Omental fat pad (tissue), 4 donors: ENCODE data around the gene CRYGA. TPM values are rescaled to one million over a fixed set of nuclear protein-coding genes. Genes with fewer than 3 reads are reported as not detected.

ENCODE experiments used
- ATAC-seq: fragments of 150-250 bp; one replicate; pipeline ENCODE4 v1.9.1; 2016; ENCODE audit warnings: mild to moderate bottlenecking, moderate library complexity; ENCODE audit not compliant: low FRiP score
- DNase-seq: peaks from one replicate; pipeline ENCODE4 v3.0.0-alpha.2; 2019; ENCODE audit warnings: low spot score
- CTCF ChIP-seq, 3 donors: fragments of 450-650 bp; IDR thresholded peaks; one replicate each; pipeline ENCODE4 v1.5.1; 2016 to 2017; ENCODE audit warnings: antibody characterized with exemption in 3 of 3, mild to moderate bottlenecking in 3 of 3, moderate library complexity in 2 of 3
- total RNA-seq, 4 donors: library from RNA; depleted of rRNA; stranded (reverse); fragments of >200 nt; gene quantifications; one replicate each; pipeline ENCODE4 v1.1.0, GENCODE V29; 2016

The CRYGA gene
- not detected for total RNA-seq

- TF ChIP-seq CTCF (IDR thresholded peaks at IDR 0.05): no peak
- no peak for ATAC-seq
- no peak for DNase-seq
These were observed at the start of gene CRYGA for GRCh38 chr2:208163489-208163888. TSS of gene CRYGA (minus strand) at chr2:208163589. CDS start at chr2:208163556, 33 bp downstream.

- ATAC-seq (no peak), DNase-seq (no peak)
- no peak for TF ChIP-seq CTCF (IDR thresholded peaks at IDR 0.05)
These were observed 47.5 kb upstream of the CRYGA start for GRCh38 chr2:208210688-208211451.

GRCh38 chr2:208208335-208209085 lies 45.1 kb upstream of the CRYGA start:
- no peak for DNase-seq
- no peak for ATAC-seq
- TF ChIP-seq CTCF (IDR thresholded peaks at IDR 0.05): no peak

- ATAC-seq (no peak), DNase-seq (no peak)
- no peak for TF ChIP-seq CTCF (IDR thresholded peaks at IDR 0.05)
These were observed 44.4 kb upstream of the CRYGA start for GRCh38 chr2:208207769-208208168.

- ATAC-seq: no peak
- no peak for TF ChIP-seq CTCF (IDR thresholded peaks at IDR 0.05)
- no peak for DNase-seq
These were observed 40.8 kb upstream of the CRYGA start for GRCh38 chr2:208204166-208204565.

GRCh38 chr2:208195531-208195930 lies 32.1 kb upstream of the CRYGA start:
- no peak for TF ChIP-seq CTCF (IDR thresholded peaks at IDR 0.05)
- DNase-seq (no peak), ATAC-seq (no peak)
